Activated CD4-positive, alpha-beta T cell treated with anti-CD3 and anti-CD28 coated beads, Interleukin-2, amount 50 U/mL, for 48 hours (primary cell): ENCODE data around the gene CNTN5.

Experiments used
- DNase-seq, 2 experiments: peaks; one replicate each; pipeline ENCODE4 v3.0.0-alpha.2; 2020

CNTN5 gene

GRCh38 chr11:99171330-99171729, 150.6 kb downstream of the CNTN5 start:
- no peak for DNase-seq

DNA sequence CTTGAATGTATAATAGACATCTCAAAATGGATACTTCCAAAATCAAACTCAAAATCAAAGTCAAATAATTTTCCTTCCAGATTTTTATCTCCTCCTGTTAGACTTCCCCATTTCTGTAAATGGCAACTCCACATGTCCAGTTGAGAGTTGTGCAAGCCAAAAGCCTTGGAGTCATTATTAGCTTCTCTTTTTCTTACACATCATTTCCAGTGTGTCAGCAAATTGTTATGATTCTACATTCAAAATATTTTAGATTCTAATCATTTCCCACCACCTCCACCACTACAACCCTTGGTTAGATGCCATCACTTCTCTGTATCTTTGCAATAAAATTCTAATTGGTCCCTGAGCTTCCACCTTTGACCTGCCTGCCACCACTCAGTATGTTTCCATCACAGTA, 155.7 kb downstream of the CNTN5 start:
- DNase-seq: no peak

DNA sequence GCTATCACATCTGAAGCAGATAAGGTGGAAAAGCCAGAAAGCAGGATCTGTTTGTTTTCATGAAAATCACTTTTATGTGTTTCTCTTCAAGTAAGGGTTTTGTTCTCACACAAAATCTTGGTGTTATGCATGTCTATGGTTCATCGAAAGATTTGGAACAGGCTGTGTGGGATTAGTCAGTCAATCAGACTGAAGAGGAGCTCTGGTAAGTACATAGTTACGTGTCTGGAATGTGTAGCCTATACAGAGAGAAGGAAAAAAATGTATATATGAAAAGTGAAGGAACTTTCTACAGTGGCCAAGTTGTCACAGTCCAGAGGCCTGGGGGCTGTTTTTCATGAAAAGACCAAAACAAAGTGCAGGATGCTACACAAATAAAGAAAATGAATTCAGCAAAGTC, 156.7 kb downstream of the CNTN5 start:
- no peak for DNase-seq

DNA sequence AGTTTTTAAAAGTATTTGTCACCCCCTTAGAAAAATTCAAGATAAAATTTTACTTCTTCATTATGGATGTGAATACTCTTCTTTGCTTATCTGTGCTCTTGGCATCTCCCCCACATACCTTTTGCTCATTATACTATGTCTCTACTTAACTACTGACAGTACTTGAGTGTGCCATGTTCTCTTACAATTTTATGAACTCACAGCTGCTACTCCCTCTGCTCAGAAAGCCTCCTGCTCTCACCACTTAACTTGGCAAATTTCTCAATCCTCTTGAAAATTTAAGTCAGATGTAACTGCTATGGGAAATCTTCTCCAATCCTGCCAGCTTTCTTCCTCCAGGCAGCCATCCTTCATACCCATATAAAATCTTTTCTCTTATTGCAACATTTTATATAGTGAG, 163.4 kb downstream of the CNTN5 start:
- no peak for DNase-seq

- DNase-seq: no peak
These were observed 167.5 kb downstream of the CNTN5 start for GRCh38 chr11:99188221-99188620.

- DNase-seq: no peak
These were observed 172.0 kb downstream of the CNTN5 start for GRCh38 chr11:99192716-99193115.

- no peak for DNase-seq
These were observed 176.7 kb downstream of the CNTN5 start for GRCh38 chr11:99197477-99197876.

DNA sequence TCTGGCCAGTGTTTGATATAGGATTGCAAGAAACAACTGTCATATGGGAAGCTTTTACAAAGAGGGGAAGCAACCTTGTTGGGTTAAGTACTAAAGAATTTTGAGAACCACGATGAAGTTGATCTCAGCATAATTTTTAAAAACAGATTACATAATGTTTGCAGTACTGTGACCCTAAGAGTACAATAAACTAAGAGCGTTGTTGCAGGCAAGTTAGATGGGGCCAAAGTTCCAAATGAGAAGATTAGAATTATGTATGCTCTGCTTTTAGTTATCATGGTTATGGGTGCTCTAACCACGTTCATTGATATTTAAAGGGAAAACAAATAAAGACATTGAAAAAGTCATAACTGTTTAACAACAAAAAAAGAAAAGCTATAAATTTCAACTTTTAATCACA, 177.5 kb downstream of the CNTN5 start:
- DNase-seq: no peak

DNA sequence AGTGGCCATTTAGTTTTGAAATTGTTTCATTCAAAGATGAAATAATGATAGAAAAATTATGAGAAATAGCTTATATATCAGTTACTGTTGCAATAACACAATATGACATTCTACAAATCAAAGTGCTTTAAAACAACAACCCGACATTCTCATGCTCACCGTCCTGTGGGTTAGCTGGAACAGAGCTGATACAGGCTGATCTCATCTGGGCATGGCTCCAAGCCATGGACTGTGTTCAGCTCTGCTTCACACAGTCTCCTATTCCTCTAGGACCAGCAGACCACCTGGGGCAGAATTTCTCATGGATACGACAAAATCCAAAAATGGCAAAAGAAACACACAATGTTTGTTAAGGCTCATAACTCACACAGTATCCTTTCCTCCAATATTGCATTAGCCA, 178.6 kb downstream of the CNTN5 start:
- no peak for DNase-seq

GRCh38 chr11:99200720-99201119, 180.0 kb downstream of the CNTN5 start:
- DNase-seq: no peak

DNA sequence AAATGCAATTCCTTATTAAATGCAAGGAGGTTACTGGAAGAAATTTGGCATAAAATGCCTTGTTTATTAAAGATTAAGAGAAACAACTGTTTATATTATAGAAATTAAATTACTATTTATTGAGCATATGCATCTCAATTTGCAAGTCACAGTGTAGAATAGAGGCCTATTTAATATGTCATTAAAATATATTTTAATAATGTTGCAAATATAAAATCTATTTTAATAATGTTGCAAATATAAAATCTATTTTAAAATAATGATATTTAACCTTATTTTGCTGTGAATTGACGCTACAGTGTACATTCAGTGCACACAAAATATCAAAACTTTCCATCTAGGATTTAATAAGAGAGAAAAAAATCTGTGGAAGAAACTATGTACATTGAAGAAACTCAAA, 188.1 kb downstream of the CNTN5 start:
- DNase-seq: no peak

DNA sequence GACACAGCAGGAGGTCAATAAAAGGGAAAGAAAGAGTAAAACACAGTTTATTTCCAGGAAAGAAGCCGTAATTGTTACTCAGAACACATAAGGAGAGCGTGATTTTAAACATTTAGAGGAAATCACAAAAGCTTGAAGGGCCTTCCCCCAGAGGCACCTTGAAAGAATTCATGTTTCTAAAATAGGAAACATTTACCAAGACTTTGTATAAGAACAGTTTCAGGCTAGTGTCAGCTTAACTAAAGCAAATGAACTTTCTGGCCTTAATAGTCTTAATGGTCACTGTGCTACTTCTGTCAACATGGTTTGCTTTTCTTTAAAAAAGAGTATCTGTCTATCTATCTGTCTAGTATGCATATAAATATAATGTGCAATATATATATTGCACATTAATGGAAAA, 208.8 kb downstream of the CNTN5 start:
- no peak for DNase-seq

- no peak for DNase-seq
These were observed 213.8 kb downstream of the CNTN5 start for GRCh38 chr11:99234534-99234933.

GRCh38 chr11:99238401-99238800, 217.7 kb downstream of the CNTN5 start:
- DNase-seq: no peak

- no peak for DNase-seq
These were observed 219.7 kb downstream of the CNTN5 start for GRCh38 chr11:99240192-99241030.

DNA sequence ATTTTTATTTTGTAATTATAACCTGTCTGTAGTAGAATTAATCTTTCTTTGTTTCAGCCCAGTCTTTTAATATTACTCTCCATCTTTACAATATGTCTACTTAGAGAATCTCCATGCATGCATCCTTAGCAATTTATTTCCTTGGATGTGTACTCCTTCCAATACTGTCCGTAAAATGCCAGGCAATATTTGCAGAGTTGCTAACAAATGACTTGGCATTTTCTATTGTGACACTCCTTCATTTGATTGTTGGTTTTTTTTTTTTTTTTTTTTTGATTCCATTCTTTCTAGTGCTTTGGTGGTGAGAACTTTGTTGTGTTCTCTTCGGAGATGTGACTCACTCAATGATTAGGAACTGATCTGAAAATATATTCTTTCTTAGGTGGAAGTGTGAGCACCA, 220.3 kb downstream of the CNTN5 start:
- DNase-seq: no peak

- no peak for DNase-seq
These were observed 223.9 kb downstream of the CNTN5 start for GRCh38 chr11:99244613-99245012.

GRCh38 chr11:99246199-99246598, 225.4 kb downstream of the CNTN5 start:
- DNase-seq: no peak

- no peak for DNase-seq
These were observed 235.9 kb downstream of the CNTN5 start for GRCh38 chr11:99256614-99257013.

- DNase-seq: no peak
These were observed 236.4 kb downstream of the CNTN5 start for GRCh38 chr11:99257131-99257530.

DNA sequence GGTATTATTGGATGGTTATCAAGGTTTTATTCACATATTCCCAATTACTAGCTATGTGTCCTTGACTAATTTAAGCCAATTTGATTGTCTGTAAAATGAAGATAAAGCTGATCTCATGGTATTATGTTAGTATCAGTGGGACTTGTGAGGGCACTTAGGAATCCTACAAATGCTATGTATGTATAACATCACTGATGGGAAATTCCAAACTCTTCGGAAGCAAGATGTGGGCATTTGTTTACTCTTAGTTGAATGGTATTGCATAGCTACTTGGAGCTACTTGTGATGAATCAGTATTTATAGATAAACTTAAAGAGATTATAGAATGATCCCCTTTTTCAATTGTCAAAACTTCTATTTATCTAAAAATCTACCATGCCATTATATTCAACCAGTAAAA, 239.9 kb downstream of the CNTN5 start:
- no peak for DNase-seq

GRCh38 chr11:99268886-99269285, 248.1 kb downstream of the CNTN5 start:
- DNase-seq: no peak

GRCh38 chr11:99271527-99271926, 250.8 kb downstream of the CNTN5 start:
- no peak for DNase-seq

DNA sequence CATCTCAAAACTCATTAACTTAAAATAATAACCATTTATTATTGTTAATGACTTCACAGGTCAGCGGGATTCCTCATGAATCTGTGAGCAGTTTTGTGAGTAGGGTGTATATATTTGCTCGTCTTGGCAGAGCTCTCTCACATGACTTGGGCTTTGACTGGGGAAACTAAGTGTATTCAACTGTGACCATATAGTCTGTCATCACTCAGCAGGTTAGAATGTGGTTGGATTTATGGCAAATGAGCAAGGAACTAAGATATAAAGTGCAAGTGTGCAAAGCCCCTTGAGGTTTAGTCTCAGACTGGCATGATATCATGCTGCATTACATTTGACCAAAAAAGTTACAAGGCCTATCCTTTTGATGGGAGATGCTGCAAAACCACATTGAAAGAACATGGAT, 254.8 kb downstream of the CNTN5 start:
- no peak for DNase-seq

DNA sequence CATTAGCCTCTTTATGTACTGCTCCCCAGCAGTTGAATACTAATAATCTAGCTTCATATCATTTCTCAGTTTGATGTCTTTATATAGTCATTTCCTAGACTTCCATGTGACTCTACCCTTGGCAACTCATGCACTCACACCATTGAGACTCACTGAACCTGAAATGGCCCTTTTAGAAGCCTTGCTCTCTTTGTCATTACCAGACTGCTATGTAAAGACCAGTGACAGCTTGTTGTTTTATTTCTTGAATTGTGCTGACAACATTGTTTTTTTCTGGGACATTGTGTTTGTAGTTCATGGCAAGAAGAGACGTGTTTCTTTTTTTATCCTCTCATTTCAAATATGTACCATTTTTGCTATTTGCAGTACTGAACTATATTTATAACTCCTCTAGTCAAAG, 256.5 kb downstream of the CNTN5 start:
- DNase-seq: no peak
